Choroid plexus epithelial cell (primary cell): ENCODE data around the gene CELF4.
A peak's percentile ranks its signal among the peaks of the same experiment; 100 is the strongest.

ENCODE experiments used
- DNase-seq: peaks from one replicate; pipeline ENCODE4 v3.0.0-alpha.2; 2010; ENCODE audit warnings: low read depth
- H3K4me3 ChIP-seq: 2 replicates; pipeline ENCODE4 v1.5.1; 2011; ENCODE audit warnings: low read depth, mild to moderate bottlenecking, control low read depth, low read length, moderate library complexity
- CTCF ChIP-seq: conservative IDR thresholded peaks from 2 replicates; pipeline ENCODE4 v1.5.1; 2011; ENCODE audit warnings: low read depth, mild to moderate bottlenecking, control low read depth, inconsistent platforms, low read length, moderate library complexity

Gene CELF4

GRCh38 chr18:37396971-37397720 lies 168.5 kb downstream of the CELF4 start:
- no peak for DNase-seq
- no peak for TF ChIP-seq CTCF
- H3K4me3 ChIP-seq, result no peak overlapping the region

GRCh38 chr18:37395631-37396030 lies 170.0 kb downstream of the CELF4 start:
- TF ChIP-seq CTCF, result no peak
- no peak overlapping the region for H3K4me3 ChIP-seq
- DNase-seq, result no peak

GRCh38 chr18:37395138-37395537 lies 170.5 kb downstream of the CELF4 start:
- TF ChIP-seq CTCF, result no peak
- no peak for DNase-seq
- no peak overlapping the region for H3K4me3 ChIP-seq

- no peak for TF ChIP-seq CTCF
- no peak for DNase-seq
Measured at GRCh38 chr18:37394610-37394965, 171.0 kb downstream of the CELF4 start.

GRCh38 chr18:37393945-37394609 lies 171.5 kb downstream of the CELF4 start:
- TF ChIP-seq CTCF, result no peak
- DNase-seq, result peak; percentile 30
- peak overlapping the region; percentile 51 for H3K4me3 ChIP-seq

More at GRCh38 chr18:37394610-37394965, 171.0 kb downstream of the CELF4 start:
- H3K4me3 ChIP-seq, result no peak overlapping the region

- DNase-seq, result no peak
- H3K4me3 ChIP-seq, result no peak overlapping the region
- no peak for TF ChIP-seq CTCF
Measured at GRCh38 chr18:37393221-37393827, 172.3 kb downstream of the CELF4 start.
